ENCODE measurements around the gene FAM118B. TPM values are rescaled to one million over a fixed set of nuclear protein-coding genes. Genes with fewer than 3 reads are reported as not detected.

Gene FAM118B
- total and polyA plus RNA-seq, 10 donors = 5.5 to 32.3 (median 17.5) TPM

DNA sequence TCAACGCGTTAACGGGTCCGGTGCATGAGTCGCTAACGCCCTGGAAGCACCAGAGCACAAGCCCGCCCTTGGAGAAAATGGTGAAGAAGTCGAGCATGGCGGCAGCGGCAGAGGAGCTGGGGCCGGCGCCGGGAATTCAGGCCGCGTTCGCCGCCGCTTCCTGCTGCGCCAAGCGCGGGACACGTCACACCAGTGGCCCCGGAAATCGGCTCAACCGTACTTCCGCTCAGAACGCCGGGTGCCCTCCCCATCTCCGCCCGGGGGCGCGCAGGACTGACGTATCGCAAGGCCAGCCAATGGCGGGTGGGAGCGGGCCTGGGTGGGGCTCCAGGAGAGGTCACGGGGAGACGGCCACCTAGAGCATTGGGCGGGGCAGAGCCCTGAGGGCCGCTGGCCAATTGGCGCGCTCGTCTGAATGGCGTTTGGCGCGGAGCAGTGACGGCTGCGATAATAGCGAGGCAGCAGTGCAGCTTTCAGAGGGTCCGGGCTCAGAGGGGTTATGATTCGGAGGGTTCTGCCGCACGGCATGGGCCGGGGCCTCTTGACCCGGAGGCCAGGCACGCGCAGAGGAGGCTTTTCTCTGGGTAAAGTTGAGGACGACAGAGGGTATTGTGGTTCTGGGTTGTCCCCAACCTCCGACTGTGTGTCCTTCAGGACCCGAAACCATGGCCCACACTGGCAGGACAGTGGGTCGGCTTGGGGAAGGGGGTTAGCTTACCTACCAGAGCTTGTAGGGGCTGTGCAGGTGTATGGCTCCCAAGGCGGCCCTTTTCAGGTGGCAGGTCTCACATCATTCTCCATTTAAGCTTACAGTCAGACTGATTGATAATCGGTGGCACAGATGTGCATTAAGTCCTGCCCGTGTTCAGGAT lies 57.4 kb downstream of the FAM118B start, which contains the start of the genes FOXRED1 and SRPRA:
FOXRED1 (plus strand) TSS at position 447 of the 872 bp plus-strand sequence; CDS start at position 500, 53 bp downstream.
SRPRA (minus strand) TSS at position 188 of the 872 bp plus-strand sequence; CDS start at position 97, 91 bp downstream.
- Histone ChIP-seq H3K27me3 (replicated peaks in 1 of 7) (no peaks in the 10 kb centered on the region), H3K4me1 (peaks cover 11 to 44% (median 31%) of the 10 kb centered on the region in 6 donors), H3K36me3 (peaks cover 11 to 62% (median 47%) of the 10 kb centered on the region in 6 donors), H3K9me3 (no peaks in the 10 kb centered on the region), H3K4me3 (peak within 1 kb of the TSS; percentile 73 to 88 (median 78)), H3K27ac (peak within 1 kb of the TSS; percentile 86 to 97 (median 92))
- 0 to 1% (median 1%) methylated on average over 50 to 64 of the region's 64 CpGs for WGBS, 5 donors
- peak in 2 of 11 experiments; percentile 34 to 36 for TF ChIP-seq CTCF (IDR thresholded peaks at IDR 0.05 in 8 of 11, conservative IDR thresholded peaks at IDR 0.05 in 3 of 11)
- peak; percentile 95 to 98 (median 95) for TF ChIP-seq POLR2AphosphoS5 (IDR thresholded peaks at IDR 0.05)
- TF ChIP-seq POLR2A (IDR thresholded peaks at IDR 0.05) = peak in 2 of 3 donors; percentile 23 to 49
- peak; percentile 100 for DNase-seq
- intact Hi-C loops (cut with DNase I; ENCODE audit: low total_unique reads) = loop anchor here (10.0 kb wide), 1 partner anchor 54 kb away; the partner anchor contains the start of genes FAM118B and RPUSD4

DNA sequence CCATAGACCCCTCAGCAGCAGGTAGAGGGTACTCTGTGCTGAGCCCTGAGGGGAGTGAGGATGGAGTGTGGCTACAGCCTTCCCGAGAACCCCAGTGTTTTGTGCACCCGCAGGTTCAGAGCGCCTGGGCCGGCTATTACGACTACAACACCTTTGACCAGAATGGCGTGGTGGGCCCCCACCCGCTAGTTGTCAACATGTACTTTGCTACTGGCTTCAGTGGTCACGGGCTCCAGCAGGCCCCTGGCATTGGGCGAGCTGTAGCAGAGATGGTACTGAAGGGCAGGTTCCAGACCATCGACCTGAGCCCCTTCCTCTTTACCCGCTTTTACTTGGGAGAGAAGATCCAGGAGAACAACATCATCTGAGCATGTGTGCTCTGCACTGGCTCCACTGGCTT lies 65.7 kb downstream of the FAM118B start:
- intact Hi-C loops (cut with DNase I; ENCODE audit: low total_unique reads) = no loop called here
- H3K9me3 ChIP-seq = no peaks in the 10 kb centered on the region
- TF ChIP-seq CTCF (IDR thresholded peaks at IDR 0.05 in 8 of 11, conservative IDR thresholded peaks at IDR 0.05 in 3 of 11) (no peak), POLR2AphosphoS5 (IDR thresholded peaks at IDR 0.05) (no peak), POLR2A (IDR thresholded peaks at IDR 0.05) (no peak)
- WGBS, 5 donors = 94 to 98% (median 97%) methylated on average over 11 of the region's 11 CpGs
- no peaks in the 10 kb centered on the region for H3K27me3 ChIP-seq (replicated peaks in 1 of 7)
- peaks cover 17 to 28% (median 22%) of the 10 kb centered on the region in 6 donors for H3K4me1 ChIP-seq
- peaks cover 0 to 62% (median 35%) of the 10 kb centered on the region in 6 donors for H3K36me3 ChIP-seq
- no peak overlapping the region for H3K4me3 ChIP-seq
- H3K27ac ChIP-seq = no peak overlapping the region
- no peak for DNase-seq

DNA sequence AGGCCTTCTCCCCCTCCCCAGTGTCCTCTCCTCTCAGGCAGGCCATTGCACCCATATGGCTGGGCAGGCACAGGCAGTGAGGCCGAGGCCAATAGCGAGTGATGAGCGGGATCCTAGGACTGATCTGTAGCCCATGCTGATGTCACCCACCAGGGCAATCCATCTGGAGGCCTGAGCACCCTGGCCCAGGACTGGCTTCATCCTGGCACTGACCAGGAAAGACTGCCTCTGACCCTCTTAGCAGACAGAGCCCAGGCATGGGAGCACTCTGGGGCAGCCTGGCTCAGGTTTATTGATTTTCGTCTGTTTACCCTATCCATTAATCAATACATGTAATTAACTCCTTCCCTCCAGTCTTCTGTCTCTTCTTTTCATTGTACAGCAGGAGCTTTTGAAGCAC lies 66.2 kb downstream of the FAM118B start:
- DNase-seq = no peak

GRCh38 chr11:126279191-126279590 lies 67.6 kb downstream of the FAM118B start:
- TF ChIP-seq POLR2AphosphoS5 (IDR thresholded peaks at IDR 0.05) (no peak), POLR2A (IDR thresholded peaks at IDR 0.05) (no peak), CTCF (IDR thresholded peaks at IDR 0.05 in 8 of 11, conservative IDR thresholded peaks at IDR 0.05 in 3 of 11) (no peak)
- DNase-seq = no peak
- H3K4me3 ChIP-seq = no peak overlapping the region
- peaks cover 20 to 43% (median 35%) of the 10 kb centered on the region in 6 donors for H3K4me1 ChIP-seq
- H3K36me3 ChIP-seq = peaks cover 0 to 43% (median 22%) of the 10 kb centered on the region in 6 donors
- H3K27ac ChIP-seq = peak overlapping the region in 2 of 8 donors; percentile 99
- H3K27me3 ChIP-seq (replicated peaks in 1 of 7) = no peaks in the 10 kb centered on the region
- H3K9me3 ChIP-seq = no peaks in the 10 kb centered on the region
- intact Hi-C loops (cut with DNase I; ENCODE audit: low total_unique reads) = no loop called here
- WGBS, 5 donors = 73 to 91% (median 86%) methylated on average over 5 to 8 of the region's 8 CpGs

More for the DNA sequence above, 66.2 kb downstream of the FAM118B start:
- peaks cover 0 to 57% (median 35%) of the 10 kb centered on the region in 6 donors for H3K36me3 ChIP-seq
- H3K4me3 ChIP-seq = no peak overlapping the region
- no peaks in the 10 kb centered on the region for H3K9me3 ChIP-seq
- peaks cover 19 to 32% (median 27%) of the 10 kb centered on the region in 6 donors for H3K4me1 ChIP-seq
- intact Hi-C loops (cut with DNase I; ENCODE audit: low total_unique reads) = no loop called here
- no peak overlapping the region for H3K27ac ChIP-seq
- WGBS, 5 donors = 88 to 97% (median 96%) methylated on average over 4 of the region's 4 CpGs
- H3K27me3 ChIP-seq (replicated peaks in 1 of 7) = no peaks in the 10 kb centered on the region
- TF ChIP-seq POLR2AphosphoS5 (IDR thresholded peaks at IDR 0.05) = peak in 1 of 3 donors; percentile 22
- no peak for TF ChIP-seq POLR2A (IDR thresholded peaks at IDR 0.05)

Data from spleen (tissue), 11 donors.